Left ventricle myocardium inferior (tissue), 1 donor: ENCODE data around the gene STK16. TPM values are rescaled to one million over a fixed set of nuclear protein-coding genes. Genes with fewer than 3 reads are reported as not detected.

Source experiments
- DNase-seq: peaks from one replicate; pipeline ENCODE4 v3.0.0-alpha.2; 2020
- H3K27ac ChIP-seq: fragments of 200-600 bp; replicated peaks from 2 replicates; pipeline ENCODE4 v1.8.0; 2021
- H3K27me3 ChIP-seq: fragments of 200-600 bp; 2 replicates; pipeline ENCODE4 v1.8.0; 2021; ENCODE audit warnings: low read depth
- H3K36me3 ChIP-seq: fragments of 200-600 bp; 2 replicates; pipeline ENCODE4 v1.8.0; 2021
- H3K4me1 ChIP-seq: fragments of 200-600 bp; 2 replicates; pipeline ENCODE4 v1.8.0; 2021
- H3K4me3 ChIP-seq: fragments of 200-600 bp; 2 replicates; pipeline ENCODE4 v1.8.0; 2021; ENCODE audit warnings: mild to moderate bottlenecking, moderate library complexity
- H3K9me3 ChIP-seq: fragments of 200-600 bp; replicated peaks from 2 replicates; pipeline ENCODE4 v1.8.0; 2021
- intact Hi-C: fragments of 100-400 bp; cut with micrococcal nuclease; formaldehyde crosslinking; loops from one replicate; pipeline ENCODE4 v1.11.0; 2022
- total RNA-seq: library from RNA; stranded (reverse); fragmentation: NEBNext Ultra II Directional; extraction: Animal tissue kit (Norgen Biotek cat#: 25700); gene quantifications from one replicate; pipeline ENCODE4 v1.2.1, GENCODE V29; 2021
- TF ChIP-seq, protein P1 (sequence below): fragments of 200-600 bp; IDR thresholded peaks from 2 replicates; pipeline ENCODE4 v1.8.0; 2021; ENCODE audit warnings: antibody characterized with exemption, mild to moderate bottlenecking, borderline replicate concordance
- donor health status: DM: no; HTN: yes; CAD: no; lungs with severe emphysema.

Gene STK16
- total RNA-seq, 1 donor from 2014 or later, result 19.2 TPM

GRCh38 chr2:219213486-219214071 lies 31.7 kb upstream of the STK16 start:
- Histone ChIP-seq H3K4me3 (no peak overlapping the region), H3K27ac (no peak overlapping the region), H3K36me3 (peaks cover 68% of the 10 kb centered on the region), H3K9me3 (no peaks in the 10 kb centered on the region), H3K27me3 (no peaks in the 10 kb centered on the region), H3K4me1 (peaks cover 25% of the 10 kb centered on the region)
- intact Hi-C loops, result no loop called here
- no peak for DNase-seq
- TF ChIP-seq, protein P1, sequence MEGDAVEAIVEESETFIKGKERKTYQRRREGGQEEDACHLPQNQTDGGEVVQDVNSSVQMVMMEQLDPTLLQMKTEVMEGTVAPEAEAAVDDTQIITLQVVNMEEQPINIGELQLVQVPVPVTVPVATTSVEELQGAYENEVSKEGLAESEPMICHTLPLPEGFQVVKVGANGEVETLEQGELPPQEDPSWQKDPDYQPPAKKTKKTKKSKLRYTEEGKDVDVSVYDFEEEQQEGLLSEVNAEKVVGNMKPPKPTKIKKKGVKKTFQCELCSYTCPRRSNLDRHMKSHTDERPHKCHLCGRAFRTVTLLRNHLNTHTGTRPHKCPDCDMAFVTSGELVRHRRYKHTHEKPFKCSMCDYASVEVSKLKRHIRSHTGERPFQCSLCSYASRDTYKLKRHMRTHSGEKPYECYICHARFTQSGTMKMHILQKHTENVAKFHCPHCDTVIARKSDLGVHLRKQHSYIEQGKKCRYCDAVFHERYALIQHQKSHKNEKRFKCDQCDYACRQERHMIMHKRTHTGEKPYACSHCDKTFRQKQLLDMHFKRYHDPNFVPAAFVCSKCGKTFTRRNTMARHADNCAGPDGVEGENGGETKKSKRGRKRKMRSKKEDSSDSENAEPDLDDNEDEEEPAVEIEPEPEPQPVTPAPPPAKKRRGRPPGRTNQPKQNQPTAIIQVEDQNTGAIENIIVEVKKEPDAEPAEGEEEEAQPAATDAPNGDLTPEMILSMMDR, result no peak

DNA sequence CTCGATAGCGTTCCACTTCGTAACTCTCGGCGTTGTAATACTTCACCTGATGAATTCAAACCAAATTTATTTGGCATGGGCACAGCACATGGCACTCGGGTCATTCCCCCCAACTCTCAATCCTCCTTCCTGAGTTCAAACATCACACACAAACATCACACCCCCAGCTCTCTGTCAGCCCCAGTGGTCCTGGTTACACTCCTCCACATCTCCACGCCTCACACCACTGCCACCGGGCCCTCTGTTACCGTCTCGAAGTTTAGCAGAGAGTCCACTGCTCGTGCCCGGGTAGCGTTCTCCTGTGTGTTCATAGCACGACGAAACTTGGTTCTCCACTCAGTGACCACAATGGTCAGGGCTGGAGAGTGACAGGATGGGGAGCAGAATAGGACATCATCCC lies 31.1 kb upstream of the STK16 start:
- intact Hi-C loops, result no loop called here
- H3K36me3 ChIP-seq, result peaks cover 62% of the 10 kb centered on the region

GRCh38 chr2:219214786-219215185 lies 30.5 kb upstream of the STK16 start:
- intact Hi-C loops, result no loop called here
- Histone ChIP-seq H3K4me3 (no peak overlapping the region), H3K27ac (no peak overlapping the region), H3K27me3 (no peaks in the 10 kb centered on the region), H3K36me3 (peaks cover 60% of the 10 kb centered on the region), H3K4me1 (peaks cover 32% of the 10 kb centered on the region), H3K9me3 (no peaks in the 10 kb centered on the region)
- TF ChIP-seq, protein P1, result no peak
- no peak for DNase-seq

More for the DNA sequence above, 31.1 kb upstream of the STK16 start:
- Histone ChIP-seq H3K9me3 (no peaks in the 10 kb centered on the region), H3K27ac (no peak overlapping the region), H3K27me3 (no peaks in the 10 kb centered on the region), H3K4me1 (peaks cover 25% of the 10 kb centered on the region), H3K4me3 (no peak overlapping the region)
- DNase-seq, result no peak
- TF ChIP-seq, protein P1, result no peak

- intact Hi-C loops, result no loop called here
- TF ChIP-seq, protein P1, result no peak
- H3K4me3 ChIP-seq, result no peak overlapping the region
- H3K27me3 ChIP-seq, result no peaks in the 10 kb centered on the region
- peaks cover 40% of the 10 kb centered on the region for H3K4me1 ChIP-seq
- DNase-seq, result no peak
- no peaks in the 10 kb centered on the region for H3K9me3 ChIP-seq
- peaks cover 61% of the 10 kb centered on the region for H3K36me3 ChIP-seq
- H3K27ac ChIP-seq, result no peak overlapping the region
Measured at GRCh38 chr2:219215871-219216534, 29.3 kb upstream of the STK16 start.

DNA sequence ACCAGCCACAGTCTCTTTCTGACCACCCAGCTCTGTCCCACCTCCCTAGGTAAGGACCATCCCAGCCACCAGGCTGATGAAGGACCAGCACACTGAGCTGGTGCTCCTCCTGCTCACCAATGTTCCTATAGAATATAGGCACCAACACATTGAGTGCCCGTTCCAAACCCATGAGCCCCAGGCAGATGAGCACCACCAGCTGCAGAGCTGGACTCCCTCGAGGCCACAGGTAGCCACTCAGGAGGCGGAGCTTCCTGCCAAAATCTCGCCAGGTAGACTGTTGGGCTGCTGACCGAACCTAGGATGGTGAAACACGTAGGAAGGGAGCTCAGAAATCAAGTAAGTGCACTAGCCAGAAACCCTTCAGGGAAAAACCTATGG lies 28.8 kb upstream of the STK16 start:
- Histone ChIP-seq H3K9me3 (no peaks in the 10 kb centered on the region), H3K36me3 (peaks cover 64% of the 10 kb centered on the region), H3K27ac (no peak overlapping the region), H3K4me3 (no peak overlapping the region), H3K27me3 (no peaks in the 10 kb centered on the region), H3K4me1 (peaks cover 40% of the 10 kb centered on the region)
- no peak for DNase-seq
- intact Hi-C loops, result no loop called here
- TF ChIP-seq, protein P1, result no peak
